Spleen (tissue), 11 donors: ENCODE results near the gene COL16A1. TPM values are rescaled to one million over a fixed set of nuclear protein-coding genes. Genes with fewer than 3 reads are reported as not detected.

Experiments
- DNase-seq: peaks from one replicate; pipeline ENCODE4 v3.0.0-alpha.2; 2020
- H3K27ac ChIP-seq, 8 donors: fragments of 200-600 bp; sonication (generic) in 7 of 8; 1 replicate in 4 of 8; 2 replicates in 4 of 8; pipeline versions ENCODE4 v1.5.0 to v1.8.0; 2016 to 2021; ENCODE audit warnings: inconsistent platforms in 4 of 8, mild to moderate bottlenecking in 4 of 8, moderate library complexity in 1 of 8
- H3K27me3 ChIP-seq, 7 donors: fragments of 200-600 bp; sonication (generic) in 6 of 7; replicated peaks in 1 of 7; 1 replicate in 4 of 7; 2 replicates in 3 of 7; pipeline versions ENCODE4 v1.5.0 to v1.8.0; 2016 to 2021; ENCODE audit warnings: inconsistent platforms in 3 of 7, mild to moderate bottlenecking in 1 of 7
- H3K36me3 ChIP-seq, 6 donors: fragments of 200-600 bp; sonication (generic) in 5 of 6; 1 replicate in 4 of 6; 2 replicates in 2 of 6; pipeline versions ENCODE4 v1.5.0 to v1.8.0; 2016 to 2021; ENCODE audit warnings: inconsistent platforms in 2 of 6
- H3K4me1 ChIP-seq, 6 donors: fragments of 200-600 bp; sonication (generic) in 5 of 6; 1 replicate in 3 of 6; 2 replicates in 3 of 6; pipeline versions ENCODE4 v1.5.0 to v1.8.0; 2016 to 2021; ENCODE audit warnings: inconsistent platforms in 3 of 6
- H3K4me3 ChIP-seq, 8 donors: fragments of 200-600 bp; sonication (generic) in 7 of 8; 1 replicate in 4 of 8; 2 replicates in 4 of 8; pipeline versions ENCODE4 v1.5.0 to v1.8.0; 2016 to 2021; ENCODE audit warnings: inconsistent platforms in 4 of 8, mild to moderate bottlenecking in 4 of 8, moderate library complexity in 2 of 8
- H3K9me3 ChIP-seq, 8 donors: fragments of 200-600 bp; sonication (generic) in 7 of 8; 1 replicate in 4 of 8; 2 replicates in 4 of 8; pipeline versions ENCODE4 v1.5.0 to v1.8.0; 2016 to 2021; ENCODE audit warnings: inconsistent platforms in 4 of 8
- POLR2A ChIP-seq, 3 donors: fragments of 450-650 bp; IDR thresholded peaks; one replicate each; pipeline ENCODE4 v1.5.1; 2017; ENCODE audit warnings: antibody characterized with exemption in 3 of 3, mild to moderate bottlenecking in 1 of 3
- POLR2AphosphoS5 ChIP-seq, 3 donors: sonication (generic); formaldehyde crosslinking; IDR thresholded peaks; one replicate each; pipeline ENCODE4 v1.5.1; 2017; ENCODE audit warnings: antibody characterized with exemption in 3 of 3
- WGBS, 5 donors: extraction: QIAGEN DNeasy Blood & Tissue Kit in 3 of 5; methylation state at CpG; one replicate each; pipeline versions ENCODE4 v1.1.5 to v1.1.7; 2013 to 2018; 5-methylcytosine and 5-hydroxymethylcytosine counted together
- intact Hi-C: fragments of 100-400 bp; cut with DNase I; formaldehyde crosslinking; loops from one replicate; pipeline ENCODE4 v1.15.0; 2023; ENCODE audit warnings: low total_unique reads
- polyA plus RNA-seq, 3 donors: library from polyadenylated mRNA; stranded (reverse); fragments of 200-250 nt; gene quantifications; one replicate each; pipeline ENCODE4 v1.2.1, GENCODE V29; 2013
- total RNA-seq, 7 donors: library from RNA; depleted of rRNA in 3 of 7; stranded (reverse); fragments of >200 nt in 3 of 7; fragmentation: NEBNext Ultra II Directional in 4 of 7; extraction: Animal tissue kit (Norgen Biotek cat#: 25700) in 4 of 7; gene quantifications; one replicate each; pipeline versions ENCODE4 v1.1.0 to v1.2.1, GENCODE V29; 2016 to 2021
- TF ChIP-seq, protein P1 (sequence below), 11 experiments: fragments of 200-600 bp in 7 of 11; fragments of 450-650 bp in 4 of 11; sonication (generic) in 4 of 11; IDR thresholded peaks in 8 of 11; conservative IDR thresholded peaks in 3 of 11; 1 replicate in 7 of 11; 2 replicates in 4 of 11; pipeline versions ENCODE4 v1.4.0 to v1.8.0; 2016 to 2021; ENCODE audit warnings: antibody characterized with exemption in 11 of 11, inconsistent platforms in 4 of 11, mild to moderate bottlenecking in 1 of 11
- donor health status: healthy with polysubstance abuse.
- donor health status: DM: no; HTN: no; CAD: no; lungs with moderate emphysema.
- donor health status: DM: no; HTN: no; CAD: no.
- donor health status: Bipolar disorder and iron deficiency.
- donor health status: healthy.
- donor health status: DM: no; HTN: no; CAD: no.
- donor health status: DM: yes; HTN: yes; CAD: no.

The COL16A1 gene
- total and polyA plus RNA-seq, 10 donors = 4.7 to 25.6 (median 12.5) TPM

DNA sequence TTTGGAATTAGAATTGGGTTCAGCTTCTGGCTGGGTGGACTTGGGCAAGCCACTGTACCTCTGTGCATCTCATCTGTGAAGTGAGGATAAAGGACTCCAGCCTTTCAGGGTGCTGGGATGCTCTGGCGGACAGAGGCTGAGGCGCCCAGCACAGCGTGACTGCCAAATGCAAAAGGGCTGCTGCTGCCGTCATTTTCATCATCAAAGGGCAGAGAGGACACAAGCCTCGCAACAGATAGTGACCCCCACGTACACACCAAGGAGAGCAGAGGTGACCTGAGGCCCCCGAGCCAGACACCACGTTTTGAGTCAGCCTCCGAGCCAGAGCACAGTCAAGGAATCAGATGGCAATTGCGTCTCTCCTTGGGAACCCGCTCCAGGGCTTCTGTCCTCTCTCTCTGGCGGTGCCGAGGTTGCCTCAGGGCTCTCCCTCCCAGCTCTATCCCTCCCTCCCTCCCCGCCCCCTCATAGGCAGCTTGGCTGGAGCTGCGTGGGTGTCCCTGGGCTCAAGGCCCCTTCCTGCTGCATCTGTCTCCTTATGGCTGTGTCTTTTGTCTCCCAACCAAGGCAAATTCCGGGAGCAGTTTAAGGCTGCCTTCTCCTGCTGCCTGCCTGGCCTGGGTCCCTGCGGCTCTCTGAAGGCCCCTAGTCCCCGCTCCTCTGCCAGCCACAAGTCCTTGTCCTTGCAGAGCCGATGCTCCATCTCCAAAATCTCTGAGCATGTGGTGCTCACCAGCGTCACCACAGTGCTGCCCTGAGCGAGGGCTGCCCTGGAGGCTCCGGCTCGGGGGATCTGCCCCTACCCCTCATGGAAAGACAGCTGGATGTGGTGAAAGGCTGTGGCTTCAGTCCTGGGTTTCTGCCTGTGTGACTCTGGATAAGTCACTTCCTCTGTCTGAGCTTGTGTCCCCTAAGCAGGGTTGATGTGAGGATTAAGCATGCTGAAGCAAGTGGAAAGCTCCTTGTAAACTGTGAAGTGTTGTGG is 77.3 kb downstream of the COL16A1 start:
- WGBS, 5 donors = 48 to 81% (median 70%) methylated on average over 16 to 23 of the region's 23 CpGs
- no peak overlapping the region for H3K4me3 ChIP-seq
- TF ChIP-seq POLR2A (IDR thresholded peaks at IDR 0.05) = no peak
- TF ChIP-seq, protein P1, sequence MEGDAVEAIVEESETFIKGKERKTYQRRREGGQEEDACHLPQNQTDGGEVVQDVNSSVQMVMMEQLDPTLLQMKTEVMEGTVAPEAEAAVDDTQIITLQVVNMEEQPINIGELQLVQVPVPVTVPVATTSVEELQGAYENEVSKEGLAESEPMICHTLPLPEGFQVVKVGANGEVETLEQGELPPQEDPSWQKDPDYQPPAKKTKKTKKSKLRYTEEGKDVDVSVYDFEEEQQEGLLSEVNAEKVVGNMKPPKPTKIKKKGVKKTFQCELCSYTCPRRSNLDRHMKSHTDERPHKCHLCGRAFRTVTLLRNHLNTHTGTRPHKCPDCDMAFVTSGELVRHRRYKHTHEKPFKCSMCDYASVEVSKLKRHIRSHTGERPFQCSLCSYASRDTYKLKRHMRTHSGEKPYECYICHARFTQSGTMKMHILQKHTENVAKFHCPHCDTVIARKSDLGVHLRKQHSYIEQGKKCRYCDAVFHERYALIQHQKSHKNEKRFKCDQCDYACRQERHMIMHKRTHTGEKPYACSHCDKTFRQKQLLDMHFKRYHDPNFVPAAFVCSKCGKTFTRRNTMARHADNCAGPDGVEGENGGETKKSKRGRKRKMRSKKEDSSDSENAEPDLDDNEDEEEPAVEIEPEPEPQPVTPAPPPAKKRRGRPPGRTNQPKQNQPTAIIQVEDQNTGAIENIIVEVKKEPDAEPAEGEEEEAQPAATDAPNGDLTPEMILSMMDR (IDR thresholded peaks at IDR 0.05 in 8 of 11, conservative IDR thresholded peaks at IDR 0.05 in 3 of 11) = no peak
- peak in 2 of 3 donors; percentile 35 to 38 for TF ChIP-seq POLR2AphosphoS5 (IDR thresholded peaks at IDR 0.05)
- peaks cover 0 to 70% (median 43%) of the 10 kb centered on the region in 6 donors for H3K36me3 ChIP-seq
- no peaks in the 10 kb centered on the region for H3K27me3 ChIP-seq
- intact Hi-C loops = no loop called here
- H3K9me3 ChIP-seq = no peaks in the 10 kb centered on the region
- H3K4me1 ChIP-seq = peaks cover 3 to 37% (median 18%) of the 10 kb centered on the region in 6 donors
- peak overlapping the region in 5 of 8 donors; percentile 51 to 68 (median 65) for H3K27ac ChIP-seq
- no peak for DNase-seq

DNA sequence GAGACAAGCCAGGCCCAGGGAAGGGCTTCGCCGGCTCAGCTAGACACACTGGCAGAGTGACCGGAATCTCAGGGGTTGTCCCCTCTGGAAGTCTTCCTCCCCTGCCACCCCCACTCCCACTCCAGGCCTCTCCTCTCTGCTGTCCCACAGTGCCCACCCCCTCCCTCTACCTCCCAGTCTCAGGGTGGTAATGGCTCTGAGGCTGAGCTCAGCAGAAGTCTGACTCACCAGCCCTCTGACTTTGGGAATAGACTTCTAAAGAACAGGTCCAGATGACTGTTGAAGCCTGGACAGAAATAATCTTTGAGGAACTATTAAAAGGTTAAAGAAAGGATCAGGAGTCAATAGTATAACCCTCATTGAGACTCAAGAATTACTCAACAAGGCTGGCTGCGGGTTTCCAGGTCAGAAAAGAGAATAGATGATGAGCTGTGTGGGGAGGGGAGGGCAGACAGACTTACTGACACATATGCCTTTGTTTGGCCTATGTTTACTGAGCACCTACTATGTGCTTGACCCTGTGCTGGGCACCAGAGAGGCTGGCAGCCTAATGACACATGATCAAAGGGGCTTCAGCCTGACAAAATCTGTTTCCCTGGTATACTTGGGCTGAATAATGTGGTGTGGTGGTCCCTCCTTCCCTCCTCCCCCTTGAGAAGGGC is 78.1 kb downstream of the COL16A1 start:
- no peaks in the 10 kb centered on the region for H3K9me3 ChIP-seq
- TF ChIP-seq POLR2A (IDR thresholded peaks at IDR 0.05) = no peak
- TF ChIP-seq POLR2AphosphoS5 (IDR thresholded peaks at IDR 0.05) = no peak
- TF ChIP-seq, protein P1 (IDR thresholded peaks at IDR 0.05 in 8 of 11, conservative IDR thresholded peaks at IDR 0.05 in 3 of 11) = no peak
- H3K4me3 ChIP-seq = no peak overlapping the region
- intact Hi-C loops = no loop called here
- WGBS, 5 donors = 80 to 94% (median 89%) methylated on average over 4 of the region's 4 CpGs
- H3K4me1 ChIP-seq = peaks cover 3 to 33% (median 16%) of the 10 kb centered on the region in 6 donors
- no peak for DNase-seq
- peak overlapping the region in 3 of 8 donors; percentile 65 to 68 (median 65) for H3K27ac ChIP-seq
- peaks cover 0 to 62% (median 35%) of the 10 kb centered on the region in 6 donors for H3K36me3 ChIP-seq
- no peaks in the 10 kb centered on the region for H3K27me3 ChIP-seq

- intact Hi-C loops = no loop called here
- no peaks in the 10 kb centered on the region for H3K9me3 ChIP-seq
- no peak overlapping the region for H3K4me3 ChIP-seq
- peak in 2 of 3 donors; percentile 8 to 34 for TF ChIP-seq POLR2AphosphoS5 (IDR thresholded peaks at IDR 0.05)
- TF ChIP-seq POLR2A (IDR thresholded peaks at IDR 0.05) = no peak
- TF ChIP-seq, protein P1 (IDR thresholded peaks at IDR 0.05 in 8 of 11, conservative IDR thresholded peaks at IDR 0.05 in 3 of 11) = no peak
- peaks cover 3 to 36% (median 16%) of the 10 kb centered on the region in 6 donors for H3K4me1 ChIP-seq
- H3K27ac ChIP-seq = peak overlapping the region in 1 of 8 donors; percentile 3
- WGBS, 5 donors = 91 to 98% (median 94%) methylated on average over 16 of the region's 16 CpGs
- no peaks in the 10 kb centered on the region for H3K27me3 ChIP-seq
- no peak for DNase-seq
- peaks cover 0 to 54% (median 27%) of the 10 kb centered on the region in 6 donors for H3K36me3 ChIP-seq
These were observed 78.9 kb downstream of the COL16A1 start for GRCh38 chr1:31624731-31625514.
